CD4-positive, alpha-beta T cell treated with Interleukin-15 for 4 hours (primary cell): ENCODE results near the gene POLA1.

Source experiments
- DNase-seq: peaks from one replicate; pipeline ENCODE4 v3.0.0-alpha.2; 2020; ENCODE audit warnings: low spot score

The POLA1 gene

DNA sequence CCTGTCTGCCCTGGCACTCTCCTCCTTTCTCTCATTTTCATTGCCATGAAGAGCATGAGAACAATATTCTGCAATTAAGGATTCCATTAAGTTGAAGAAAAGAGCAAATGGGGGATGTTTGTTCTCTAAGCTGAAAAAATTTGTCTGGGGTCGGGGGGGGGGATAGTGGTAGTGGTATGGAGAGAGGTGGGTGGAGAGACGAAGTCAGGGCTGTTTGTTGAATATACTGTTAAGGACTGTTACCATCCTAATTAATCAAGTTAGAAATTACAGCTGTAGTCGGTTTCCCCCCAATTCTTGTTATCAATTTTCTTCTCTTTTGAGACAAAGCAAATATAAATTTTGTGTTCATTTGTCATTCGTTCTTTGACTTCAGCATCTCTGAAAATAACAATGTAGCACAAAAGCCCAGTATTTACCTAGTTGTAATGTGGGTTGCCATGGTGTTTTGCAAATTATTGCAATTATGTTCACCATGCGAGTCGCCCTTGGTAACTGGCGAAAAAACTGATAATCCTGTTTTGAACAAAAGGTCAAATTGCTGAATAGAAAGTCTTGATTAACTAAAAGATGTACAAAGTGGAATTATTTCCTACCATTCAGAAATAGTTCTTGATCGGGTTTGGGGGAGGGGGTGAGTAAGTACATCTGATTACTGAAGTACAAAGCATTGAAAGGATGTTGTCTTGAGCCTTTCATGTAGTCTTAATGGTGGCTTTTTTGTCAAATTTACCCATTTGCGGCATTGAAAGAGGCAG, 183.0 kb downstream of the POLA1 start:
- DNase-seq, result no peak

DNA sequence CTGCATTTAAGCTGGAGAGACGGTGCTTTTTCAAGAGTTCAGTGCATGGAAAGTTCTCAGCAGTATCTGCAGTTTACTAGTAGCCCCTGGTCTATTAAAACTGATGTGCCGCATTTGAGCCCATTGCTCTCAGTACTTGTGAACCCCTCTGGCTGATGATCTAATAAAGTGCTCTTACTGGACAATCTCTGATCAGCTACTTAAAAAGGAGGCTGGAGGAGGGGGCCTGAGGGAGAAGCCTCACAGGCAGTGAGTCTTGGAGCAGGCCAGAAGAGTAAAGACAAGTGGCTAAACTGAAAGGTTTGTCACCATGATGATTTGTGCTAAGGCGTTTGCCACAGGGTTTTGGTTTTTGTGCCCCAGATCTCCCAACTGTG, 183.6 kb downstream of the POLA1 start:
- no peak for DNase-seq

- no peak for DNase-seq
Measured at GRCh38 chrX:24877854-24878650, 184.3 kb downstream of the POLA1 start.

DNA sequence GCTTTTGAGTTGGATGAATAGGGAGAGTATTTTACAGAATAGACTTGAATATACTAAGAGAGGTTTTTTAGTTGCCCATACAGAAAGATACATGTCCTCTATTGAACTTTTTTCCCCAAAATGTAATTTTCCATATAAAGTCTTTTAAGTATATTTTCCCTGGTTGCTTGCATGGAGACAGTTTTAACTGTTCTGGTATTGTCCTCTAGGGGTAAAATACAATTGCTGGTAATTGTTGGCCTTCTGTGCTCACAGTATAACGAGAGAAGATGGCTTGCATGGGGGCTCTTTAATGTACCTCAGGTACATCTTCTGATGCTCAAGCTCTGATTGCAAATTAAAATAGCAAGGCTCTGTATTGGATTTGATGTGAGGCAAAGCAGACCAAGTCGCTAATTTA, 186.0 kb downstream of the POLA1 start:
- no peak for DNase-seq

GRCh38 chrX:24886916-24887315, 193.2 kb downstream of the POLA1 start:
- DNase-seq, result no peak

DNA sequence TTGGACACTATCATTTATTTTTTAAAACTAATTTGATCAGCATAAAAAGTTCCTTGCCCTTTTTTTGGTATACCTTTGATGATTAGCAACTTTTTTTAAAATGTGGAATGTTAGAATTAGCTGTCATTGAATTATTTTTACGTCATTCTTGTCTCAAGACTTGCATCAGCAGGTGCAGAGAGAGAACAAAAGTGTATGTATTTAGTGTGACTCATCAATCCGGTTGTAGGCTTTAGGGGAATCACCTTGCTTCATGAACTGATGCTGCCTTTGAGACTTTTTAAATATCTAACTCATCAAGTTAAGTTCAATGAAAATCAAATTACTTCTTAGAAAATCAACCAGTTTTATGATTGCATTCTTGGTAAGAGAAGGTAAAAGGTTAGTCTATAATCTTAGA, 197.0 kb downstream of the POLA1 start:
- DNase-seq, result no peak

DNA sequence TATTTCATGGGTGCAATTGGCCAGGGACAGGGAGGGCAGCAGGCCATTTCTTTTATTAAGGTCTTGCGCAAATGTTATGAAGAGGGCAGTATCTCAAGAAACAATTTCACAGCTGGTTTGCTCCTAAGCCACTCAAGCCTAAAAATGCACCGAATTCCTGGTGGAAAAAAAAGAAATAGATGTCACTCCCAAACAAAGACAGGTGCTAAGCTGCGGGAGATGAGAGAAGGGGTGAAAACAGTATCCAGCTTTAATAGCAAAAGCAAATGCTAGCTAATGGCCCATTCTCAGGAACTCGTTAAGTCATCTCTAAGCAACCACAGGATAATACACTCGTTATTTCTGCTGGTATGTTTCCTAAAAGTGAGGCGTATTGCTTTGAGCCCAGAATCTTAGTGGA, 205.7 kb downstream of the POLA1 start:
- DNase-seq, result no peak

- no peak for DNase-seq
Measured at GRCh38 chrX:24900234-24900633, 206.5 kb downstream of the POLA1 start.

- no peak for DNase-seq
Measured at GRCh38 chrX:24902806-24903205, 209.1 kb downstream of the POLA1 start.

DNA sequence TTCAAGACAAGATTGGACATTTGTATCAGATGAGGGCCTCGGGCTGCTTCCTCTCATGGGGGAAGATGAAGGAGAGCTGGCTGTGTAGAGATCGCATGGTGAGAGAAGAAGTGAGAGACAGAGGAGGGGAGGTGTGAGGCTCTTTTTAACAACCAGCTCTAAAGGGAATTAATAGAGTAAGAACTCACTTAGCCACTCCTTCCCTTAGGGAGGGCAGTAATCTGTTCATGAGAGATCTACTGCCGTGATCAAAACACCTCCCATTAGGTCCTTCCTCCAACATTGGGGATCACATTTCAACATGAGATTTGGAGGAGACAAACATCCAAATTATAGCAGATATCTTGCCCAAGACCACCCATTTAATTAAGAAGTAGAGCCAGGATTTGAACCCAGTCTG, 225.0 kb downstream of the POLA1 start:
- DNase-seq, result no peak

- DNase-seq, result no peak
Measured at GRCh38 chrX:24920769-24921168, 227.1 kb downstream of the POLA1 start.

- DNase-seq, result no peak
Measured at GRCh38 chrX:24925430-24925829, 231.7 kb downstream of the POLA1 start.

DNA sequence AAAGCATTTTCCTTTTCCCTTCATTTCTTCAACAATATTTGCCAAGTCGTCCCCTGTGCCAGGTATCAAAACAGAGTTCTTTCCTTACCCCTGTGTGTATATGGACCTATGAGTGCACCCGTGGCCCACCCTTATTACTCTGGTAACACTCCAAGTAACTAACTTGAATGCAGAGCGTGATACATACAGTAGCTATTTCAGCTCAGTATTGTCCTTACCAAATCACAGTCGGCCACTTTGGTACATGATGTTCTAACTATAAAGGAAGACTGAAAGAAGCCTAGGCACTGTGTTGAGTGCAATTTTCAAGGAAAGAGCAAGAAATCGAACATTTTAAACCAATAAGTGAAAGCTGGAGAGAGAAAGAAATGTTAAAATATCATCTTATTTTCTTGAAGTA, 233.7 kb downstream of the POLA1 start:
- DNase-seq, result no peak

DNA sequence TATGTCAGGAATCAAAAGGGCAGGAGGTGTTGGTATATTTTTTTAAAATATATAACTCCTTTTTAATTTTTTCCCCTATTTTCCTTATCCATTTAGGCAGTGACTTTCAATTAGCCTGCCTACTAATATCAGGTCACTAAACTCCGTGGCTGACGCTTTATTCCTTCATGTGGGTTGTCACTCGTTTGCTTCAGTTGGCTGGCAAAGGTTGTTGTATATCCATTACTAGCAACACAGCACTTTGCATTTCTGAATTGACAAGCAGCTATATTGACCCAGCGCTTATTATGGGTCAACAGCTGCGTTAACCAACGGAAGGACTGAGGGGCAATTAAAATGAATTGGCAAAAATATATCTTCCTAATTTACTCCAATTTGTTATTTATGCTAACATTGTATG, 234.4 kb downstream of the POLA1 start:
- DNase-seq, result no peak

DNA sequence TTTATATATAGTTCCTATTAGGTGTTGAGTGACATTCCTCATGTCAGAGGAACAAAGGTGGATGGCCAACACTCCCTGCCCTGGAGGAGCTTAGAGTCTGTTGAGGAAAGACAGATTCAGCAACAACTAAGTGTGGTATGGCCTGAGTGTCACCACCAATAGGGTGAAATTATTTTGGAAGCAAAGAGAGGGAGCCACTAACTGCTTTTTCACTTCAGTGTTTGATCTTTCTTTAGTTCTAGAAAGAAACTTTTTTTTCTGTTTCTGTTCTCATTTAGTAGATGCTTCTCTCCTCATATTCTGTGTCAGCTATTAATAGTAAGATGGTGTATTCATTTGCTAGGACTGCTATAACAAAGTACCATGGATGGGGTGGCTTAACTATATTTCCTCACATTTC, 240.6 kb downstream of the POLA1 start:
- no peak for DNase-seq

GRCh38 chrX:24945009-24945408, 251.3 kb downstream of the POLA1 start:
- DNase-seq, result no peak

GRCh38 chrX:24946369-24946768, 252.7 kb downstream of the POLA1 start:
- DNase-seq, result no peak

DNA sequence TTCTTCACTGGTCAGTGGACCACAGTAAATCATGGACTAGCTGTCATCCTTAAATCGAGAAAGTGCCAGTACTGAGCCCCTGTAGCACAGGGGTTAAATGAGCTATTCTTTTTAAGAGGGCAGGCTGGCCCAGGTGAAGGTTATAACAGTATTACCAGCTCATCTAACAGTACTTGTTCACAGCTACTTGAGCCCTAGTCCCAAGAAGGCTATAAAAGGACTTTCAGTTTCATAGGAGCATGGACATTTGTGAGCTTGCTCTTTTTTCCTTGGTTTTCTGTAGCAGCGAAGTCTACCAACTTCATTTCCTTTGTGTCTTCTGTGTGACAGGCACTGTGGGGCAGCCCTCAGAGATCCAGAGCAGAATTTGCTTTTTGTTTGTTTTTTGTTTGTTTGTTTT, 261.0 kb downstream of the POLA1 start:
- DNase-seq, result no peak

DNA sequence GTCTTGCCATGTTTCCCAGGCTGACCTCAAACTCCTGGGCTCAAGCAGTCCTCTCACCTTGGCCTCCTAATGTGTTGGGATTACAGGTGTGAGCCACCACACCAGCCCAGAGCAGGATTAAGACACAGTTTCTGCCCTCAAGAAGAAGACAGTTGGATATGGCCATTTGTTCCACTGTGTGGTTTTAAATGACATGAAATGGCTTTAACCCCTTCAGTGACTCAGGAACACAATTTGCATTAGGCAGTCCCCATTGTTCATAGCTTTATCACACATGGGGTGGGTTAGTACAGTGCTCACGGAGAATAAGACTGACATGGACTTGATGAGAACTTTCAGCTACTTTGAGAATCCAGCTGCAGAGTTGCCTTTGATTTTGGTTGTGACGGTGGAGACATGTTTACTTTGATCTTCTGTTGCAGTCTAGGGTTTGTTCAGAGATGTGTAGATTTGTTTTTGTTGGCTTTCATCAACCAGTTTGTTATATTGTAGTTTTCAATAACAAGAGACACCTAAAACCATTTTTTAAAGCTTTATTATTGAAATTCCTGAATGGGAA, 261.7 kb downstream of the POLA1 start:
- no peak for DNase-seq

DNA sequence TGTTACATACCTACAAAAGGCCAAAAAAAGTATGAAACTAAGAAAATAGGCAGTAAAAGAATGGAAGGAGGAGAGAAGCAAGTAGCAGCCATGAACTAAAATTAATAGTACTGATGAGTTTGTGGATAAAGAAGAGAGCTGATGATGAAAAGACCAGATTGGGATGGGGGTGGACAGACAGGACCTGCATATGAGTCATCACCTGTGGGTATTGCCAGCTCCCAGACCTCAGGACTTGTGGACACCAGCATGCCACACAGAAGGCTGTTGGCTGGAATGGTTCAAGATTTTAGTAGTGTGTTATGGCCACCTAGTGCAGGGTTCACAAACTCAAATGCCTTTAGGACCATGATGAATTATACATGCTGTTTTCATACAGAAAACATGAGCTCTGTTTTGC, 263.1 kb downstream of the POLA1 start:
- DNase-seq, result no peak

DNA sequence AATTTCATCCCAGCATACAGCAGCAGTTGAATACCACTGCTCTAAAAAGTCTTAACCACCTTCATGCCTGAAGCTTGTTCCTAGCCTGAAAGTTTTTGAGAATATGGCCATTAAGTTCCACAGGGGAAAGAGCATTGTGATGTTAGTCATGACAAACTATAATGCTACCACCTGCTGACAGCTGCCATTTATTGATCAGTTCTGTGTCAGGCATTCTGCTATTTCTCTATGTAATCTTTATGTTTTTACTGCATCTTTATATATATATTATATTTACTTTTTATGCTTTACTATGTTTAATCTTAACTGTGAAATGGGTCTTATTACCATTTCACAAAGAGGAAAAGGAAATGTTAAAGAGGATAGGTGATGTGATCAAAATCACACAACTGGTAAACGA, 268.1 kb downstream of the POLA1 start:
- no peak for DNase-seq

- DNase-seq, result no peak
Measured at GRCh38 chrX:24963823-24964222, 270.1 kb downstream of the POLA1 start.

DNA sequence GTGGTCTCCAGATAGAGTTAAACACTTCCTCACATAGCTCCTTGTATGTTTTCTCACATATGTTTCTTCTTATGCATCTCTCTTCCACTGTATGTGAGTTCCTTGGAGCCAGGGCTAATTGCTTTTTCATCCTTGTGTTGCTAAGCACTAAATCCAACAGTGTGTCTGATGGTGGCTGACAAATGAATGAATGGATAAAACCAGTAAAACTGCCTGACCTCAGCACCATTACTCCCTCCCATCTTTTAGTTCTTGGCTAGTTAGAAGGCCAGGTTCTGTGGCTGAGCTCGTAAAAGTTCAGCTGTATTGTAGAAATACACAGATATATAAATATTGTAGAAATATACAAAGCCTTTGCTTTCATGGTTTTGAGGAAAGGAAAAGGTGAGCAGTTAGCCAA, 271.7 kb downstream of the POLA1 start:
- DNase-seq, result no peak
